HG03280 (cell line): ENCODE measurements around the gene SMPD2.

Experiments
- ATAC-seq: cut with Tn5 transposase; IDR thresholded peaks from one replicate; pipeline ENCODE4 v1.9.1; 2021; ENCODE audit warnings: mild to moderate bottlenecking, moderate library complexity; ENCODE audit not compliant: unreplicated experiment

The SMPD2 gene

DNA sequence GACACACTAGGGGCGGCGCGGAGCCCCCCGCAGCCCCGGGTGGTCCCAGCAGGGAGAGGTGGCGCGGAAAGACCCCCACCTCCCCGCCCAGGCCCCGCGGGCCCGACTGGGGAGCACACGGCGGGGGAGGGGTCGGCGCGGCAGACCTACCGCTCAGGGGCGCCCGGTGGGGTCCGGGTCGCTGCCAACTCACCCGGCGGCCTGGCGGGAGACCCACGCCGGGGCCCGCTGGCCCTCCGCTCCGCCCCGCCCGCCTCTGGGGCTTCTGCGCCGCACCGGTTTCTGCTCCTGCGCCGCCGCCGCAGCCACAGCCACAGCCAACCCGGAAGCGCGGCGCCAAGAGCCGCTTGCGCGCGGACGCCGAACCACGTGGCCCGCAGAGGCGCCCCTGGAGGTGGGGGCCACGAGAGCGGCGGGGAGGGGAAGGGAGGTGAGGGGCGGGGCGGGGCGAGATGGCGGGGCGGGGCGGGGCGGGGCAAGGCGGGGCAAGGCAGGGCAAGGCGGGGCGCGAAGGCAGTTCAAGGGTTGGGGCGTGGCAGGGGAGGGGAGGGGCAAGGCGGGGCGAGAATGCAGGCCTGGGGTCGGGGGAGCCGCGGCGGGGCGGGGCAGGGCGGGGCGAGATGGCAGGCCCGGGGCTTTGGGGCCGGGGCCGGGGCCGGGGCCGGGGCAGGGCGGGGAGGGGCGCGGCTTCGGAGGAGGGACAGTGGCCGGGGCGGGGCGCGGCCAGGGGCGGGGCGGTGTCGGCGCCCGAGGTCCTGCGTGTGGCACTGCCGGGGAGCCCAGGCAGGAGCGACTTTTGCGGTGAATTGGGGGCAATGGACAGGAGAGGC lies 42.6 kb downstream of the SMPD2 start, which contains the start of gene ZBTB24:
Gene ZBTB24, minus strand, starts transcription at position 315 of the 830 bp plus-strand sequence. CDS start 1,193 bp downstream, outside the sequence.
- peak; percentile 88 for ATAC-seq

DNA sequence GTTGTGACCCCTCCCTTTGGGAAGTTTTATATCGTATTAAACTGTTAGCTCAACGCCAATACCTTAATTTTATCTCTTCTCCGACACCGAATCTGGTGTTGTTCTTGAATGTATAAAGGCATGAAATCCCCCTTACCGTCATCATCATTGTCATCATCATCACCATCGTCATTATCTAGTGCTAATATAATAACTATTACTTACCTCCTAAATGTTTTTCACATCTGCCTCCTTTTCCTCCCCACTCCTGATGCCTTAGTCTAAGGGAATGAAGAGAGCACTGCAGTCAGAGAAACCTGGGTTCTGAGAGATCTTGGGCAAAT lies 43.2 kb downstream of the SMPD2 start:
- peak; percentile 1 for ATAC-seq

DNA sequence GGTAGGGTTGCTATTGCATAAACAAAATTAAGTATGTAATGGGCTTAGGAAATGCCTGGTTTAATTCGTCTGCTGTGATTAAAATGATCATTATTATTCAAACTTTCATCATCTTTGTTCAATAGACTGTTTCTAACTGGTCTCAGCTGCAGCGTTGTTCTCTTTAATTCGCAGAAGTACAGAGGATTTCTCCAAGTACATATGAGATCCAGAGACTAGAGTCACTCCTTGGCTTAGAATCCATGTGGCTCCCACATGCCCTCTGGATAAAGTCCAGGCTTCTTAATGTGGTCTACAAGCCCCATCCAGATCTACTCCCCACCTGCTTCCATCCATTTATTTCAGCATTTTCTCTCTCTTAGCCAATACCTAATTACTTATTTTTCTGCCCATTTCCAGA lies 43.6 kb downstream of the SMPD2 start:
- ATAC-seq: no peak

DNA sequence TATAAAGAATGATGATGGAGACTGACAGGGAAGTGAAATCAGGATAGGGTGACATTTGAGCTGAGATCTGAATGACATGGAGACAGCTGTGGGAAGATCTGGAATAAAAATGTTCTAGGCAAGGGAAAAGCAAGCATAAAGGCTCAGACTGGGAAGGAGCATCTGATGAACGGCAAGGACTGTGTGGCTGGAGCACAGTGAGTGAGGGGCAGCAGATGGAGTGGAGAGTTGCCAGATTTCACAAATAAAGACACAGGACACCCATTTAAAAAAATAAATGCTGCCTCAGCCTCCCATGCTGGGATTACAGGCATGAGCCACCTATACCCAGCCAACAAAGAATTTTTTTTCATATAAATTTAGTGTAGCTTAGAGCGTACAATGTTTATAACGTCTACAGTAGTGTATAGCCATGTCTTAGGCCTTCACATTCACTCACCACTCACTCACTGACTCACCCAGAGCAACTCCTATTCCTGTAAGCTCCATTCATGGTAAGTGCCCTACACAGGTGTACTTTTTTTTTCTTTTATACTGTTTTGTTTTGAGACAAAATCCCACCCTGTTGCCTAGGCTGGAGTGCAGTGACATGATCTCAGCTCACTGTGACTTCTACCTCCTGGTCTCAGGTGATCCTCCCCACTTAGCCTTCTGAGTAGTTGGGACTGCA lies 44.9 kb downstream of the SMPD2 start:
- no peak for ATAC-seq

DNA sequence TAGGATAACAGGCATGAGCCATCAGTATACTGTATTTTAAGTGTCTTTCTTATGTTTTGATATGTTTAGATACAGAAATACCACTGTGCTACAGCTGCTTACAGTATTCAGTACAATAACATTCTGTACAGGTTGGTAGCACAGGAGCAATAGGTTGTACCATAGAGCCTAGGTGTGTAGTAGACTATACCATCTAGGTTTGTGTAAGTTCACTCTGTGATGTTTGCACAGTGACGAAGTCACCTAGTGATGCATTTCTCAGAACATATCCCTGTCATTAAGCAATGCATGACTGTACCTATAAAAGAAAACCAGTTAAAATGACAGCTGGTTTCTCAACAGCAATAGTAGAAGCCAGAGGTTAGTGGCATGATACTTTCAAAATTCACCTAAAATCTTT lies 45.5 kb downstream of the SMPD2 start:
- no peak for ATAC-seq

DNA sequence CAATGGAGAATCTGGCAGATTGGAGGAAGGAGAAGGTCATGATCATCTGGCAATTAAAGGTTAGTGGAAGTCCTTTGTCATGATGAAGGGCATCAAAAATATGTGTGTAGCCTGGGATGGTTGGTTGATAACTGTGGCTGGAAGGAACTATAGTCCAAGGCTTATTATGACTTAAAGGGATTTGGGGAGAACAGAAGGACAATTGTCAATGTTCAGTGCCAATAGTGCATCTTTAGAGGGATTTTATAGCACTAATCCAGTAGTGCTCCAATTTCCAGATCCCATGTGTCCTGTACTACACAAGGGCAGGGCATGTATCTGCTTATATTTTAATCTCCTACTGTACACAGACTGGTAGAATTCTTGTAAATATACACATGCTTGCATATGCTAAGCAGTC lies 47.5 kb downstream of the SMPD2 start:
- no peak for ATAC-seq

DNA sequence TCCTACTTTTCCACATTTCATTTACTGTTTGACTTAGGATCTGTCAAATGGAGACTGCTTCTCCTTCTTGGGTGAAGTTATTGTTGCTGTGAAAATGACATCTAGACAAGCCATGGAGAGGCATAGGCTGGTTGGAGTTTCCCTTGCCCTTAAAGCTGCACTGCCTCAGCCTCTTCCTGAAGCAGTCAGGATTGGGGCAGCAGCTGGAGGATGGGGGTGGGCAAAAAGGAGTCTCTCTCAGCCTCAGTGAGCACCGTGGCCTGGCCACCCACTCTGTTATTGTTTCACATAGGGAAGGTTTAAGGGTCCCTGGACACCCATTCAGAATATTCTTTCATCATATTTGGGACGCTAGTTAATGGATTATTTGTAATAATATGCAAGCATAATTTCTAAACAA lies 50.2 kb downstream of the SMPD2 start:
- ATAC-seq: no peak

DNA sequence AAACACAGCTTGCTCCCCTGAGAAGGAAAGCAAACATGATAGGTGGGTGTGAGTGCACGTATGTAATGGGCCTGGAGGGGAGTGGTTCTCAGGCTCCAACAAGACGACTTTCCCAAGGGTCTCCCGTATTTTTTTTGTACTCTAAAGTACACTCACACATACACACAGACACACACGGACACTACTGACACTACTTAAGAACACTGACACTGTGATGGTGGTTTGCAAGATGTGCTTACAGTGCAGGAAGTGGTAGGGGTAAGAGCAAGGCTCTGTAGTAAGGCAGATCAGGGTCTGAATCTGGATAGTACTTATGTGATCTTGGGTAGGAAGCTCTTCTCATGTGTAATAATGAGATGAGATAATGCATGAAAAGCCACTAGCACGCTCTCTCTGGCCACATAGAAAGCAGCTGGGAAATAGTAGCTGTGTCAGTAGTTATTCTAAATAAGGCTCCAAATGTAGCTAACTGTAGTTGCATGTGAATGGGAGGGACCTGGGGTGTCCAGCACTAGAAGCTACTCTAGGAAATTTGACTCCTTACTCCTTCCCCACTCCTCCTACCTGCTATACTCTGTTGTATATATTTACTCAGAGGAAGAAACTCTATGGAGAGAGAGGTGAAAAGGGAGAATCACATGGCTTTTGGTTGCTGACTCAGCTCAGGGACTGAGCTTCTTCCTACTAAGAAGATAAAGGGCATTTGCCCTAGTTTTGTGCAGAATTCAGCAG lies 50.8 kb downstream of the SMPD2 start:
- ATAC-seq: no peak
